ENCODE results near the gene GRIN2A.

GRIN2A gene

GRCh38 chr16:9846362-9847099 is 335.7 kb downstream of the GRIN2A start:
- DNase-seq = no peak

- DNase-seq = no peak
Observed at GRCh38 chr16:9845661-9846361, 336.4 kb downstream of the GRIN2A start.

GRCh38 chr16:9844361-9844760 is 337.9 kb downstream of the GRIN2A start:
- DNase-seq = no peak

- DNase-seq = no peak
Observed at GRCh38 chr16:9843424-9844018, 338.7 kb downstream of the GRIN2A start.

- DNase-seq = no peak
Observed at GRCh38 chr16:9840761-9841665, 341.2 kb downstream of the GRIN2A start.

GRCh38 chr16:9837481-9837880 is 344.7 kb downstream of the GRIN2A start:
- no peak for DNase-seq

GRCh38 chr16:9836118-9836736 is 346.0 kb downstream of the GRIN2A start:
- DNase-seq = no peak

- no peak for DNase-seq
Observed at GRCh38 chr16:9827062-9827752, 355.0 kb downstream of the GRIN2A start.

GRCh38 chr16:9826656-9827055 is 355.6 kb downstream of the GRIN2A start:
- no peak for DNase-seq

GRCh38 chr16:9824200-9825068 is 357.8 kb downstream of the GRIN2A start:
- DNase-seq = no peak

- no peak for DNase-seq
Observed at GRCh38 chr16:9823510-9823909, 358.7 kb downstream of the GRIN2A start.

- no peak for DNase-seq
Observed at GRCh38 chr16:9821970-9822369, 360.3 kb downstream of the GRIN2A start.

- no peak for DNase-seq
Observed at GRCh38 chr16:9821331-9821730, 360.9 kb downstream of the GRIN2A start.

GRCh38 chr16:9820476-9821246 is 361.6 kb downstream of the GRIN2A start:
- DNase-seq = no peak

GRCh38 chr16:9818702-9819101 is 363.5 kb downstream of the GRIN2A start:
- DNase-seq = no peak

- DNase-seq = no peak
Observed at GRCh38 chr16:9817586-9817985, 364.6 kb downstream of the GRIN2A start.

GRCh38 chr16:9816644-9817043 is 365.6 kb downstream of the GRIN2A start:
- no peak for DNase-seq

- no peak for DNase-seq
Observed at GRCh38 chr16:9813665-9814064, 368.6 kb downstream of the GRIN2A start.

GRCh38 chr16:9808210-9808609 is 374.0 kb downstream of the GRIN2A start:
- no peak for DNase-seq

- no peak for DNase-seq
Observed at GRCh38 chr16:9807302-9807701, 374.9 kb downstream of the GRIN2A start.
